HL-60 (cell line): Measurements from ENCODE around the gene CALCB.
A peak's percentile ranks its signal among the peaks of the same experiment; 100 is the strongest.

Experiments
- DNase-seq, 2 experiments: peaks; one replicate each; pipeline ENCODE4 v3.0.0-alpha.2; 2010 to 2020; ENCODE audit warnings: low read depth in 1 of 2, low spot score in 1 of 2
- H3K27ac ChIP-seq: fragments of 250-450 bp; sonication (Bioruptor Pico); replicated peaks from 2 replicates; pipeline ENCODE4 v1.5.1; 2020; ENCODE audit warnings: mild to moderate bottlenecking, moderate library complexity
- H3K27me3 ChIP-seq: fragments of 250-450 bp; sonication (Bioruptor Pico); 2 replicates; pipeline ENCODE4 v1.5.1; 2021; ENCODE audit warnings: mild to moderate bottlenecking, moderate library complexity; ENCODE audit not compliant: insufficient read depth, poor library complexity, severe bottlenecking
- H3K4me3 ChIP-seq: replicated peaks from 2 replicates; pipeline ENCODE4 v1.5.1; 2011; ENCODE audit warnings: mild to moderate bottlenecking, control low read depth, low read length; ENCODE audit not compliant: insufficient read depth
- CTCF ChIP-seq: IDR thresholded peaks from one replicate; pipeline ENCODE4 v1.5.1; 2011; ENCODE audit warnings: low read length, control low read depth, inconsistent platforms; ENCODE audit not compliant: insufficient read depth
- GABPA ChIP-seq: IDR thresholded peaks from 2 replicates; pipeline ENCODE4 v1.6.1; 2012; ENCODE audit warnings: low read depth
- POLR2AphosphoS5 ChIP-seq: IDR thresholded peaks from 2 replicates; pipeline ENCODE4 v1.6.1; 2012; ENCODE audit warnings: low read depth
- SPI1 ChIP-seq: IDR thresholded peaks from 2 replicates; pipeline ENCODE4 v1.6.1; 2012; ENCODE audit warnings: low read depth, mild to moderate bottlenecking, borderline replicate concordance
- TF ChIP-seq, protein P1 (sequence below): IDR thresholded peaks from 2 replicates; pipeline ENCODE4 v1.6.1; 2012; ENCODE audit warnings: low read depth; ENCODE audit not compliant: insufficient replicate concordance

CALCB gene

GRCh38 chr11:15091175-15091574, 17.8 kb downstream of the CALCB start:
- no peak overlapping the region for H3K27ac ChIP-seq
- TF ChIP-seq GABPA (no peak), CTCF (no peak), POLR2AphosphoS5 (no peak), SPI1 (no peak)
- TF ChIP-seq, protein P1, sequence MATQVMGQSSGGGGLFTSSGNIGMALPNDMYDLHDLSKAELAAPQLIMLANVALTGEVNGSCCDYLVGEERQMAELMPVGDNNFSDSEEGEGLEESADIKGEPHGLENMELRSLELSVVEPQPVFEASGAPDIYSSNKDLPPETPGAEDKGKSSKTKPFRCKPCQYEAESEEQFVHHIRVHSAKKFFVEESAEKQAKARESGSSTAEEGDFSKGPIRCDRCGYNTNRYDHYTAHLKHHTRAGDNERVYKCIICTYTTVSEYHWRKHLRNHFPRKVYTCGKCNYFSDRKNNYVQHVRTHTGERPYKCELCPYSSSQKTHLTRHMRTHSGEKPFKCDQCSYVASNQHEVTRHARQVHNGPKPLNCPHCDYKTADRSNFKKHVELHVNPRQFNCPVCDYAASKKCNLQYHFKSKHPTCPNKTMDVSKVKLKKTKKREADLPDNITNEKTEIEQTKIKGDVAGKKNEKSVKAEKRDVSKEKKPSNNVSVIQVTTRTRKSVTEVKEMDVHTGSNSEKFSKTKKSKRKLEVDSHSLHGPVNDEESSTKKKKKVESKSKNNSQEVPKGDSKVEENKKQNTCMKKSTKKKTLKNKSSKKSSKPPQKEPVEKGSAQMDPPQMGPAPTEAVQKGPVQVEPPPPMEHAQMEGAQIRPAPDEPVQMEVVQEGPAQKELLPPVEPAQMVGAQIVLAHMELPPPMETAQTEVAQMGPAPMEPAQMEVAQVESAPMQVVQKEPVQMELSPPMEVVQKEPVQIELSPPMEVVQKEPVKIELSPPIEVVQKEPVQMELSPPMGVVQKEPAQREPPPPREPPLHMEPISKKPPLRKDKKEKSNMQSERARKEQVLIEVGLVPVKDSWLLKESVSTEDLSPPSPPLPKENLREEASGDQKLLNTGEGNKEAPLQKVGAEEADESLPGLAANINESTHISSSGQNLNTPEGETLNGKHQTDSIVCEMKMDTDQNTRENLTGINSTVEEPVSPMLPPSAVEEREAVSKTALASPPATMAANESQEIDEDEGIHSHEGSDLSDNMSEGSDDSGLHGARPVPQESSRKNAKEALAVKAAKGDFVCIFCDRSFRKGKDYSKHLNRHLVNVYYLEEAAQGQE: no peak
- H3K27me3 ChIP-seq: peaks cover 4% of the 10 kb centered on the region
- no peak overlapping the region for H3K4me3 ChIP-seq
- DNase-seq: no peak

DNA sequence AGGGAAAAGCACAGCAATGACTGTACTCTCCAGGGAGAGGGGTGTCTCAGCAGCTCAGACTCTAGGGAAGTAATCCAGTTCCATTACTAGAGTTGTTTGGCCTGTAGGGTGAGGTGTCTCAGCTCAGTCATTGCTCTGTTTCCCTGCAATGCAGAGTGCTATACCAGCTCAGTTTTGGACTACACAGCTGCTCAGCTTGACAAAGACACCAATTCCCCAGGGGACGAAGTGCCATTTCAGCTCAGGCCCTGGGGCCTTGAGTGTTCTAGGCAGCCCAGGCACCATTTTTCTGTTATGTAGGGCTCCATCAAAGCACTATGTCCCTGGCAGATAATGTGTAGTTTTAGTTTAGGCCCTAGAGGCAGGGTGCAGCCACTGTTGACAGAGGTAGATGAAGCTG, 18.2 kb downstream of the CALCB start:
- Histone ChIP-seq H3K4me3 (no peak overlapping the region), H3K27ac (no peak overlapping the region), H3K27me3 (peaks cover 4% of the 10 kb centered on the region)
- no peak for DNase-seq
- TF ChIP-seq SPI1 (no peak), CTCF (no peak), POLR2AphosphoS5 (no peak), GABPA (no peak)
- TF ChIP-seq, protein P1: no peak

DNA sequence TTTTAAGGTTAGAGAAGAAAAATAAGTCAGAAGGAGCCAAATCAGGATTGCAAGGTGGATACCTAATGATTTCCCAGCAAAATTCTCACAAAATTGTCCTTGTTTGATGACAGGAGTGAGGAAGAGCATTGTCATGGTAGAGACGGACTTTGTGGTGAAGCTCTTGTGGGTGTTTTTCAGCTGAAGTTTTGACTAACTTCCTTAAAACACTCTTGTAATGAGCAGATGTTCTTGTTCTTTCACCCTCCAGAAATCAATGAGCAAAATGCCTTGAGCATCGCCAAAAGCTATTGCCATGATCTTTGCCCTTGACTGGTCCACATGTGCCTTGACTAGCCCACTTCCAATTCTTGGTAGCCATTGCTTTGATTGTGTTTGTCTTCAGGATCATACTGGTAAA, 20.0 kb downstream of the CALCB start:
- no peak overlapping the region for H3K4me3 ChIP-seq
- peaks cover 5% of the 10 kb centered on the region for H3K27me3 ChIP-seq
- no peak for TF ChIP-seq GABPA
- TF ChIP-seq, protein P1: no peak
- no peak for TF ChIP-seq POLR2AphosphoS5
- TF ChIP-seq SPI1: no peak
- TF ChIP-seq CTCF: no peak
- no peak overlapping the region for H3K27ac ChIP-seq
- DNase-seq: peak in 1 of 2 experiments; percentile 30
